B cell (primary cell): ENCODE results near the gene STEAP1B.

Source experiments
- EZH2 ChIP-seq: IDR thresholded peaks from 2 replicates; pipeline ENCODE4 v1.6.1; 2012; ENCODE audit warnings: borderline replicate concordance, low read depth, mild to moderate bottlenecking, moderate library complexity, low read length; ENCODE audit not compliant: insufficient read depth, poor library complexity, severe bottlenecking
- TF ChIP-seq, protein P1 (sequence below): fragments of 200-600 bp; IDR thresholded peaks from one replicate; pipeline ENCODE4 v1.8.0; 2022; ENCODE audit warnings: antibody characterized with exemption, mild to moderate bottlenecking

DNA sequence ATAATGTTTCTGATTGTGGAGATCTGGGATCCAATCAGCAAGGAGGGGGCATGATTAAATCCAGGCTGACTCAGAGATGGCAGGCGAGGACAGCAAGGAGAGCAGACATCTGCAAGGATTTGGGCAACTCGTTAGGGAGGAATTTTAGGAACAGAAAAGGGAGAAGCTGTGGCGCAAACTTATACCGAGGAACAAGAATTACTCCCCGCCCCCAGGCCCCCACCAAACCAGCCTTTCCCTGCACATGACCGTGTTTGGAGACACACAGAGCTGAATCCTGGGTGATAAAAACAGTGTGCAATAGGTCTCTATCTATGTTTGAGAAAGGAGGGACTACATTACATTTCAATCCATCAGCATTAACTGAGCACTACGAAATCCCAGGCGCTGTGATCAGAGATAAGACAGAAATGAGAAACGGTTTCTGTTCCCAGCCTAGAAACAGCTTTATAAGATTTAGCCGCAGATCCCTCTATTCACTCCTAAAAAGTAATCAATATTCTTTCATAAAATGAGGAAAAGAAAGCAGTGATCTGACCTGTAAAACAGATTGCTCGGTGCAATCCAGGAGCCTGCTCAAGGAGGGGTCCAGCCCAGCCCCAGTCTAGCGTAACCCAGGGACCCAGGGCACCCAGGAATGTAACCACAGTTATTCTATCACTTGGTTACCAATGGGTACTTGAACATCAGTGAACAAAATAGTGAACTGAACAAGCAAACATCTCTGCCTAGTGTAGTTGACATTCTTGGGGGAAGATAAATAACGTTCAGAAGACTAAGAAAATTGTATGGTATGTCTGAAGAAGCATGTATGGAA, 105.9 kb downstream of the STEAP1B start:
- TF ChIP-seq, protein P1, sequence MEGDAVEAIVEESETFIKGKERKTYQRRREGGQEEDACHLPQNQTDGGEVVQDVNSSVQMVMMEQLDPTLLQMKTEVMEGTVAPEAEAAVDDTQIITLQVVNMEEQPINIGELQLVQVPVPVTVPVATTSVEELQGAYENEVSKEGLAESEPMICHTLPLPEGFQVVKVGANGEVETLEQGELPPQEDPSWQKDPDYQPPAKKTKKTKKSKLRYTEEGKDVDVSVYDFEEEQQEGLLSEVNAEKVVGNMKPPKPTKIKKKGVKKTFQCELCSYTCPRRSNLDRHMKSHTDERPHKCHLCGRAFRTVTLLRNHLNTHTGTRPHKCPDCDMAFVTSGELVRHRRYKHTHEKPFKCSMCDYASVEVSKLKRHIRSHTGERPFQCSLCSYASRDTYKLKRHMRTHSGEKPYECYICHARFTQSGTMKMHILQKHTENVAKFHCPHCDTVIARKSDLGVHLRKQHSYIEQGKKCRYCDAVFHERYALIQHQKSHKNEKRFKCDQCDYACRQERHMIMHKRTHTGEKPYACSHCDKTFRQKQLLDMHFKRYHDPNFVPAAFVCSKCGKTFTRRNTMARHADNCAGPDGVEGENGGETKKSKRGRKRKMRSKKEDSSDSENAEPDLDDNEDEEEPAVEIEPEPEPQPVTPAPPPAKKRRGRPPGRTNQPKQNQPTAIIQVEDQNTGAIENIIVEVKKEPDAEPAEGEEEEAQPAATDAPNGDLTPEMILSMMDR = no peak
- TF ChIP-seq EZH2 = no peak
